GM23248 (cell line): Measurements from ENCODE around the gene C14orf132.

Source experiments
- EZH2 ChIP-seq: fragments of 200-600 bp; sonication (generic); IDR thresholded peaks from 2 replicates; pipeline ENCODE4 v1.6.1; 2018; ENCODE audit warnings: antibody characterized with exemption, mild to moderate bottlenecking; ENCODE audit not compliant: insufficient read depth, poor library complexity, severe bottlenecking
- EZH2phosphoT487 ChIP-seq: fragments of 200-600 bp; sonication (generic); IDR thresholded peaks from 2 replicates; pipeline ENCODE4 v1.6.1; 2018; ENCODE audit warnings: antibody characterized with exemption, moderate library complexity, mild to moderate bottlenecking, low read depth; ENCODE audit not compliant: insufficient read depth

DNA sequence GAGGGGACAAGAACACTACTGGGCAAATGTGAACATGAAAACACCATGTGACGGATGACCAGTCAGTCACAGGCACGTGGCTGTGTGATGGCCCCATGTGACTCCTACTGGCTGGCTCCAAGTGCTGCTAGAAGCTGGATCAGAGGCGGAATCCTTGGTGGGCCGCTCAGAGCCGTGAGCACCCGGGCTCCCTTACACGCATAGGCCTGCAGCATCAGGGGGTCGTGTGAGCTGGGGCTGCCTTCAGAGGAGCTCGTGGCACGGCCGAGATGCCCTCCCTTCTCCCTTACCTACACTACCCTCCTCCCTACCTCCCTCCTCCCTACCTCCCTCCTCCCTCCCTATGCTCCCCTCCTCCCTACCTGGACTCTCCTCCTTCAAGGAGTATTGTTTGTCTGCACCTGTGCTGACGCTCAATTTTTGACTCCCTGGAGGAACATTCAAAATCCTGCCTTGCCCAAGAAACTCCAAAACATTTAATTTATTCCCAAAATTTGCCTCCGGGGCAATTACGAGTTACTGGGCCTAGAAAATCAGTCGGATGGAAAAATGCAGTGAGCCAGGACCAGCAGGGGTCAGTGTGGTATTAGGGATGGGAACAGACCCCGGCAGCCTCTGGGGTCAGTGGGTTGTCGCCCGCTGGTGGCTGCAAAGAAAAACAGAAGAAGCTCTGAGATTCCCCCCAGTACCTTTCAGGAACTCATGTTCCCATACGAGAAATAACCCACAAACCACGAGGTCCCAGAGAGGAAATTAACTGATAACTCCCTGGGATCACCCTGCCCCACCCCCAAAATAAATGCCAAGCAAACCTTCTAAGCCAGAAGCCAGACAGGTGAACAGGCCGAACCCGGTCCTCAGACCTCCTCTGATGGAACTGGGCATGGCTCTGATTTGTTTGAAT, 61.3 kb downstream of the C14orf132 start:
- TF ChIP-seq EZH2, result no peak
- TF ChIP-seq EZH2phosphoT487, result no peak
